ENCODE data around the gene LRRK1. TPM values are rescaled to one million over a fixed set of nuclear protein-coding genes. Genes with fewer than 3 reads are reported as not detected.

The LRRK1 gene
- total and polyA plus RNA-seq, 2 experiments from 2014 or later: 2.6 to 4.5 TPM

- ATAC-seq: no peak
Observed at GRCh38 chr15:100885116-100885515, 34.0 kb upstream of the LRRK1 start.

More at GRCh38 chr15:100885116-100885515, 34.0 kb upstream of the LRRK1 start:
- peaks cover 40% of the 10 kb centered on the region for H3K27me3 Mint-ChIP-seq (ENCODE audit: insufficient read depth, low read depth, poor library complexity)
- Histone ChIP-seq H4K20me1 (replicated peaks; ENCODE audit: insufficient read depth) (no peaks in the 10 kb centered on the region), H3K36me3 (ENCODE audit: insufficient read depth) (no peaks in the 10 kb centered on the region), H3K27me3 (ENCODE audit: insufficient read depth) (peaks cover 43% of the 10 kb centered on the region), H3K9me2 (ENCODE audit: insufficient read depth) (no peaks in the 10 kb centered on the region), H3K4me1 (ENCODE audit: insufficient read depth) (peaks cover 16% of the 10 kb centered on the region), H3K79me2 (replicated peaks; ENCODE audit: insufficient read depth) (no peaks in the 10 kb centered on the region), H3F3A (replicated peaks; ENCODE audit: low read depth) (peaks cover 11% of the 10 kb centered on the region; the same call in 1 of the 2 replicates), H2AFZ (no peak overlapping the region), H3K27ac (ENCODE audit: low read depth) (no peak overlapping the region), H3K4me3 (no peak overlapping the region), H3K4me2 (0 out of 2 replicates have a peak overlapping the region, but pooled peaks have one; percentile 48)
- H3K36me3 Mint-ChIP-seq (ENCODE audit: low read depth): no peaks in the 10 kb centered on the region; the same call in 2 of the 3 replicates
- H3K27ac Mint-ChIP-seq: no peak overlapping the region
- no peak for DNase-seq (ENCODE audit: low spot score)
- H3K9me3 Mint-ChIP-seq: no peaks in the 10 kb centered on the region
- peaks cover 26% of the 10 kb centered on the region for H3K4me1 Mint-ChIP-seq
- no peak overlapping the region for H3K4me3 Mint-ChIP-seq
- TF ChIP-seq EZH2phosphoT487 (IDR thresholded peaks at IDR 0.05; ENCODE audit: unreplicated experiment): no peak
- TF ChIP-seq REST (IDR thresholded peaks at IDR 0.05; ENCODE audit: unreplicated experiment): no peak
- no peak for TF ChIP-seq ZNF462 (CRISPR knock-in tag; IDR thresholded peaks at IDR 0.05)
- TF ChIP-seq ZNF114 (CRISPR knock-in tag; IDR thresholded peaks at IDR 0.05): no peak
- TF ChIP-seq JUNB (IDR thresholded peaks at IDR 0.05; ENCODE audit: unreplicated experiment): no peak
- TF ChIP-seq ETS1 (IDR thresholded peaks at IDR 0.05): no peak
- no peak for TF ChIP-seq ZNF331 (CRISPR knock-in tag; IDR thresholded peaks at IDR 0.05; ENCODE audit: low read depth)
- no peak for TF ChIP-seq CREB1 (CRISPR knock-in tag; IDR thresholded peaks at IDR 0.05; ENCODE audit: low read depth)
- TF ChIP-seq NANOG (IDR thresholded peaks at IDR 0.05; ENCODE audit: borderline replicate concordance): no peak
- no peak for TF ChIP-seq EZH2 (IDR thresholded peaks at IDR 0.05; ENCODE audit: low read depth, unreplicated experiment)
- TF ChIP-seq CTCF (conservative IDR thresholded peaks at IDR 0.05; ENCODE audit: low read depth in 2 of 2): no peak
- TF ChIP-seq POLR2AphosphoS5 (IDR thresholded peaks at IDR 0.05; ENCODE audit: low read depth): no peak
- no peak for TF ChIP-seq STAT1 (IDR thresholded peaks at IDR 0.05; ENCODE audit: unreplicated experiment)

All from GM23338 (cell line).